NCI-H1930 (cell line): ENCODE results near the gene NAA11.

Experiments used
- DNase-seq, 2 experiments: peaks; one replicate each; lab custom pipeline; 2025; lab: John Stamatoyannopoulos, UW

NAA11 gene

DNA sequence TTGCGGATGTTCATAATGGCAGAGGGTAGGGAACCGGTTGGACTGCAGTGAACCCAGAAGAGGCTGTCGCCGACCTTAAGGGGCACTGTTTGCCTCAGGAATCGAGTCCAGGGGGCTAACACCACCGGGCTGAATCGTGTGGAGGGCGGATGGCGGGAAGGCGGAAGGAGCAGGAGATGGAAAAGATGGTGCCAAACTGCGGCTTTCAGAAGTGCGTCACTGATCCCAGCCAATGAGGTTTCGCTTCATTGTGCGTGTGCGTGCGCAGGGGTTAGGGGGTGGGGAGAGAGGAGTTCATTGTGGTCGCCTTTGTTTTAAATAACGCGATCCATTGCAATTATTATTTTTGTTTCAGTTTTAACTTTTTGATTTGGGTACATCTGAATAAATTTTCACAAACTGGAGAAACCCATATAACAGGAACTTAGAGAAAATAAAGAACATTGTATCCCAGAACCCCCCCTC is at the start of gene NAA11:
Gene NAA11, minus strand, starts transcription at position 198 of the 465 bp plus-strand sequence. Its CDS starts 184 bp downstream, at position 14.
- DNase-seq = no peak

GRCh38 chr4:79370026-79370425 is 44.2 kb upstream of the NAA11 start:
- DNase-seq = no peak

- DNase-seq = no peak
Measured at GRCh38 chr4:79367096-79367495, 41.2 kb upstream of the NAA11 start.

GRCh38 chr4:79366422-79366821 is 40.6 kb upstream of the NAA11 start:
- no peak for DNase-seq

GRCh38 chr4:79364061-79364460 is 38.2 kb upstream of the NAA11 start:
- DNase-seq = no peak

DNA sequence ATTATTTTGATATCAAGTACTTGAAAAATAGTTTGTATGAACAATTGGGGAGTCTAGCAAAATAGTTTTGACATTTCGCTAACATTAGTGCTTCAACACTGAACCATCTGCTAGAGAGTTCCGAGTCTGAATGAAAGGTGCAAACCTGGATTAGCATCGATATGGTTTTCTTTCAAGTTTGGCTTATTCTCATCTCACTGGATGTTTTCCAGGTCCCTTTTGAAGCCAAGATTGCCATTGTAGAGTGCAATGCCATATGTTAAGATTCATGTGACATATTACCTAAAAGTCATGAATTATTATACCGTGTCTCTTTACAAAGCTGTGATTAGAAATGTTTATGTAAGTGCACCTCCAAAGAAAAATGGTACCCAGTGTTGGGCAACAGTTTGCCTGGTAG is 36.8 kb upstream of the NAA11 start:
- DNase-seq = no peak

DNA sequence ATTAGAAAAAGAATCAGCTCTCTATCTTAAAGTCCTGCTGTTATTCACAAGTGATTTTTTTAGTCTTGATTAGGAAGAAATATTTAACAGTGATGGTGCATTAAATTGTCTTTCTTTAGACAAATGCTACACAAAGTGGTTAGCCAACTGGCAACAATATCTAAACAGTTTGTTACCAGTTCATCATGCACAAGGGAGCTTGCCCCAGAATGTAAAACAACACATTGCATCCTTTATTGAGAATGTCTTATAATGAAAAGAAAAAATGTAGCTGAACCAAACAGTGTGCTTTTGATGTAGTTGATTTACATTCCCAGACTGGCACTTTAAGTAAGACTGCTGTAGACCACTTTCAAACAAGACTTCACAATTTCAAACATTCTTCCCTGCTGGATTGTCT is 34.1 kb upstream of the NAA11 start:
- DNase-seq = no peak

DNA sequence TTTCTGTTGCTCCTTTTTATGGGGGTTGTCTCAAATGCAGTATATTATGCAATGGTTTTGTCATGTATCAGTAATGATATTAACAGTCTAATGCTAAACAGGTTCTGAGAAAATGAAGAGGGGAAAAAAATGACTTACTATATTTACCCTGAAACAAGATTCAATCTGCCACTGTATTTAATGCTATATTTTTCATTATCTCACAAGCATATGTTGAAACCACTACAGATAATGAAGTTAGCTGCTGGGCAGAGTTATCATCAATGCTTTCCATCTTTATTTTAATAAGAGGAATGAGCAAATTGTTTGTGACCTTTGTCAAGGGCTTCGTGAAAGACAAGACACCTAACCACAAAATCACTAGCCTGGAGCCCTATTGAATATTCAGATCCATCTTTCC is 32.6 kb upstream of the NAA11 start:
- DNase-seq = no peak

GRCh38 chr4:79357365-79357764 is 31.5 kb upstream of the NAA11 start:
- no peak for DNase-seq

DNA sequence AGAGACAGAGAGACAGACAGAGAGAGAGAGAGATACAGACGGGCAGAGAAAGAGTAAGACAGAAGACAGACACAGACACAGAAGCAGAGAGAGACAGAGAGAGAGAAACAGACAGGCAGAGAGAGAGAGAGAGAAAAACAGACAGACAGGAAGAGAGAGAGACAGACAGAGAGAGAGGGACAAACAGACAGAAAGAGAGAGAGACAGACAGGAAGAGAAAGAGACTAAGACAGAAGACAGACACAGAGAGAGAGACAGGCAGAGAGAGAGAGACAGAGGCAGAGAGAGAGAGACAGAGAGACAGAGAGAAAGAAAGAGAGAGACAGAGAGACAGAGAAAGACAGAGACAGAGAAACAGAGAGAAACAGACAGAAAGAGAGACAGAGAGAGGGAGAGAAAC is 27.2 kb upstream of the NAA11 start:
- no peak for DNase-seq

- DNase-seq = no peak
Measured at GRCh38 chr4:79348405-79348804, 22.5 kb upstream of the NAA11 start.

- DNase-seq = no peak
Measured at GRCh38 chr4:79341893-79342653, 16.2 kb upstream of the NAA11 start.

DNA sequence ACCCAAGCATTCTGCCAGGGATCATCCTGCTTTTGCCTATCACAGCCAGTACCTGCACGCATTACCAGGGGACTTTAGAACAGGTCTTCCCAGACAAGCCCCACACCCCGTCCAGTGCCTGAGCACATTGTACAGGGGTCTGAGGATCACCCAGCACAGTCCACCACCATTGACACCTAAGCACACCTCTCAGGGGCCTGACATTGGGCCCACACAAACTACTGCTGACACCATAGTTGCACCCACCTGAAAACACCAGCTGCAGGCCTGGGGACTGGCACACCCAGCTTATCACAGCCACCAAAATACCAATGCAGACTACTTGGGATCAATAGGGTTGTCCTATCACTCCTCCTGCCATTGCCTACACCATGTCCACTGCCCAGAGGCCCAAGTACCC is 14.7 kb upstream of the NAA11 start:
- no peak for DNase-seq

GRCh38 chr4:79338148-79338547 is 12.3 kb upstream of the NAA11 start:
- DNase-seq = no peak

GRCh38 chr4:79334783-79335182 is 8.9 kb upstream of the NAA11 start:
- DNase-seq = no peak

- DNase-seq = no peak
Measured at GRCh38 chr4:79334341-79334740, 8.5 kb upstream of the NAA11 start.

DNA sequence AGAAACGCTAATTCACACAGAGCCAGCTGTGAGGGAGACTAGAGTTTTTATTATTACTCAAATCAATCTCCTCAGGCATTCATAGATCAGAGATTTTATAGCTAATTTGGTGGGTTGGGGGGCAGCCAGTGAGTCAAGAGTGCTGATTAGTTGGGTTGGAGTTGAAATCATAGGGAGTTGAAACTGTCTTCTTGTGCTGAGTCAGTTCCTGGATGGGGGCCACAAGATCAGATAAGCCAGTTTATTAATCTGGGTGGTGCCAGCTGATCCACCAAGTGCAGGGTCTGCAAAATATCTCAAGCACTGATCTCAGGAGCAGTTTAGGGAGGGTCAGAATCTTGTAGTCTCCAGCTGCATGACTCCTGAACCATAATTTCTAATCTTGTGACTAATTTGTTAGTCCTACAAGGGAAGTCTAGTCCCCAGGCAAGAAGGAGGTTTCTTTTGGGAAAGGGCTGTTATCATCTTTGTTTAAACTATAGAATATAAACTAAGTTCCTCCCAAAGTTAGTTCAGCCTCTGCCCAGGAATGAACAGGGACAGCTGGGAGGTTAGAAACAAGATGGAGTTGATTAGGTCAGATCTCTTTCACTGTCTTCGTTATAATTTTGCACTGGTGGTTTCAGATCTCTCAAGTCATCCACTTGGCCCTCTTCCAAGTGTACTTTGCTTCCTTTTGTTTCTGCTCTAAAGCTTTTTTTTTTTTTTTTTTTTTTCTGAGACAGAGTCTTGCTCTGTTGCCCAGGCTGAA is 5.4 kb upstream of the NAA11 start:
- DNase-seq = no peak

- no peak for DNase-seq
Measured at GRCh38 chr4:79330720-79331119, 4.9 kb upstream of the NAA11 start.

- DNase-seq = no peak
Measured at GRCh38 chr4:79325436-79325835, 425 bp downstream of the NAA11 start.

DNA sequence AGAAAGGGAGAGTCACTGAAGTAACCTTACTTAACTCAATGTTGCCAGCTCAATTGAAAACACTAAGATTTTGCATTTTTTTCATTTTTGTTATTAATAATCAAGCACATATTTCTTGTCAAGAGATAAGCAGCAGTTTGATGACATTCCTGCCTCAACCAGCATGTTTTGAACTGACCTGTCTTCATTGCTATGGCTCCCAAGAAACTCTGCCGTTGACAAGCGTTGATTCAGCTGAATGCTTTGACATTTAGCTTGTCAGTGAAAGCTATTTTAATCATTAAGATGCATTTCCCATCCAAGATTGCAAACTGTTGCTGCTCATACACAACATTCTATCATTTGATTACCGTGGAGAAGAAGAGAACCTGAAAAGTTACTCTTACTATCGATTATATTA is 5.9 kb downstream of the NAA11 start:
- no peak for DNase-seq

GRCh38 chr4:79317711-79318110 is 8.2 kb downstream of the NAA11 start:
- no peak for DNase-seq

- no peak for DNase-seq
Measured at GRCh38 chr4:79315891-79316290, 10.0 kb downstream of the NAA11 start.

DNA sequence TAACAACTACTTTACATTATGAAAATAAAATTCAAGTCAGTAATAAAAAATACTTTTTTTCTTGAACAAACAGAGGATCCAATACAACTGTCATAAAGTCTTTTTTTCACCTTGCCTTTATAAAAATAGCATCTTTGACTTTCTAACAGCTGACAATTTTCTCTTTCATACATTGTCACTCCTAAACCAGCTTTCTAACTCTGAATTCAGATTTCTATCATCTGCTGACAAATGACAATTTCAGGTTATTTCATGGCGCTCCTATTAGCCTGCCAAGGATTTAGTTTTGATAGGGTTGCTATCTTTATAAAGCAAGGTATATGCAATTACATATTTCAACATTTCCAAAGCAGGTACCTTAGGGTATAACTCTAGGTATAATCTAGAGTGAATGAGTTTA is 14.6 kb downstream of the NAA11 start:
- DNase-seq = no peak
